Activated CD8-positive, alpha-beta memory T cell treated with anti-CD3 and anti-CD28 coated beads for 36 hours (primary cell): Measurements from ENCODE around the gene SERPINA10. TPM values are rescaled to one million over a fixed set of nuclear protein-coding genes. Genes with fewer than 3 reads are reported as not detected.

Source experiments
- total RNA-seq, 2 experiments: library from RNA; stranded (reverse); gene quantifications; one replicate each; pipeline ENCODE4 v1.2.3, GENCODE V29; 2021

Gene SERPINA10
- total RNA-seq, 2 experiments from 2014 or later, result not detected

Other genes starting within 250 kb of the SERPINA10 start
- gene DDX24, start 212.1 kb downstream of the SERPINA10 start, total RNA-seq, result 100 to 1,000 TPM; 273 to 292 TPM
- 10 to 100 TPM; 19.3 to 21.9 TPM for gene IFI27L1, start 212.0 kb downstream of the SERPINA10 start, total RNA-seq
- 1 to 10 TPM; 1.1 to 1.3 TPM for gene IFI27, start 182.5 kb downstream of the SERPINA10 start, total RNA-seq
- 10 to 100 TPM; 53.1 to 62.2 TPM for gene IFI27L2, start 163.7 kb downstream of the SERPINA10 start, total RNA-seq
- gene PPP4R4, start 118.9 kb downstream of the SERPINA10 start, total RNA-seq, result 1 to 10 TPM; 1.4 to 1.8 TPM
- not detected for gene SERPINA6, start 30.1 kb upstream of the SERPINA10 start, total RNA-seq
- not detected for gene SERPINA2, start 73.4 kb upstream of the SERPINA10 start, total RNA-seq
- under 1 TPM; 0.27 to 0.55 TPM for gene SERPINA1, start 95.3 kb upstream of the SERPINA10 start, total RNA-seq
- gene SERPINA11, start 159.5 kb upstream of the SERPINA10 start, total RNA-seq, result not detected
- not detected for gene SERPINA9, start 182.9 kb upstream of the SERPINA10 start, total RNA-seq
- gene SERPINA12, start 216.2 kb upstream of the SERPINA10 start, total RNA-seq, result not detected